ENCODE measurements around the gene HOPX. TPM values are rescaled to one million over a fixed set of nuclear protein-coding genes. Genes with fewer than 3 reads are reported as not detected.
A peak's percentile ranks its signal among the peaks of the same experiment; 100 is the strongest.
"Not testable (repeated sequence)": the region's sequence is repeated elsewhere in the genome, so short reads cannot be mapped to it uniquely, and the experiment has no call there.

The HOPX gene
- total RNA-seq, 1 experiment from 2014 or later = not detected

- no peak for DNase-seq (ENCODE audit: low spot score)
These were observed 7.1 kb upstream of the HOPX start for GRCh38 chr4:56688094-56688647.

- no peak for DNase-seq (ENCODE audit: low spot score)
These were observed 5.6 kb upstream of the HOPX start for GRCh38 chr4:56686537-56687231.

- DNase-seq (ENCODE audit: low spot score) = peak; percentile 33
These were observed 3.4 kb upstream of the HOPX start for GRCh38 chr4:56684320-56685050.

- DNase-seq (ENCODE audit: low spot score) = no peak
These were observed 2.4 kb upstream of the HOPX start for GRCh38 chr4:56683455-56683854.

- no peak for DNase-seq (ENCODE audit: low spot score)
These were observed 893 bp upstream of the HOPX start for GRCh38 chr4:56681853-56682525.

- no peak for DNase-seq (ENCODE audit: low spot score)
These were observed 830 bp downstream of the HOPX start for GRCh38 chr4:56680266-56680665.

GRCh38 chr4:56677711-56678110, 3.4 kb downstream of the HOPX start:
- DNase-seq (ENCODE audit: low spot score) = no peak

- peak; percentile 17 for DNase-seq (ENCODE audit: low spot score)
These were observed 6.1 kb downstream of the HOPX start for GRCh38 chr4:56674984-56675383.

- no peak for DNase-seq (ENCODE audit: low spot score)
These were observed 9.2 kb downstream of the HOPX start for GRCh38 chr4:56671860-56672259.

GRCh38 chr4:56671373-56671772, 9.7 kb downstream of the HOPX start:
- DNase-seq (ENCODE audit: low spot score) = no peak

- DNase-seq (ENCODE audit: low spot score) = no peak
These were observed 12.8 kb downstream of the HOPX start for GRCh38 chr4:56668267-56668666.

GRCh38 chr4:56667396-56667795, 13.7 kb downstream of the HOPX start:
- not testable (repeated sequence) for DNase-seq (ENCODE audit: low spot score)

GRCh38 chr4:56666279-56666678, 14.8 kb downstream of the HOPX start:
- DNase-seq (ENCODE audit: low spot score) = no peak

- no peak for DNase-seq (ENCODE audit: low spot score)
These were observed 15.3 kb downstream of the HOPX start for GRCh38 chr4:56665781-56666180.

GRCh38 chr4:56662782-56663468, 18.2 kb downstream of the HOPX start:
- no peak for DNase-seq (ENCODE audit: low spot score)

GRCh38 chr4:56659946-56660345, 21.1 kb downstream of the HOPX start:
- DNase-seq (ENCODE audit: low spot score) = no peak

- no peak for DNase-seq (ENCODE audit: low spot score)
These were observed 22.6 kb downstream of the HOPX start for GRCh38 chr4:56658528-56658927.

GRCh38 chr4:56657818-56658217, 23.3 kb downstream of the HOPX start:
- DNase-seq (ENCODE audit: low spot score) = no peak

GRCh38 chr4:56657128-56657527, 24.0 kb downstream of the HOPX start:
- DNase-seq (ENCODE audit: low spot score) = no peak

- no peak for DNase-seq (ENCODE audit: low spot score)
These were observed 24.8 kb downstream of the HOPX start for GRCh38 chr4:56656346-56656643.

- no peak for DNase-seq (ENCODE audit: low spot score)
These were observed 25.3 kb downstream of the HOPX start for GRCh38 chr4:56655627-56656345.
